Stimulated activated effector memory CD8-positive, alpha-beta T cell treated with anti-CD3 and anti-CD28 coated beads, Interleukin-12 subunit alpha, Interleukin-12 subunit beta, amount 100 ng/mL, for 72 hours (primary cell): Measurements from ENCODE around the gene TRIM56.
"Not testable (repeated sequence)": the region's sequence is repeated elsewhere in the genome, so short reads cannot be mapped to it uniquely, and the experiment has no call there.

Experiments used
- ATAC-seq: fragments of 150-1000 bp; cut with Tn5 transposase; 2 replicates; pipeline ENCODE4 v1.10.0; 2021
- DNase-seq, 2 donors: peaks; one replicate each; pipeline ENCODE4 v3.0.0; 2021 to 2022; ENCODE audit warnings: low spot score in 2 of 2
- H3K27ac Mint-ChIP-seq: one replicate; pipeline ENCODE4 v1.8.0; 2022; ENCODE audit warnings: mild to moderate bottlenecking, mixed read lengths
- H3K36me3 Mint-ChIP-seq: one replicate; pipeline ENCODE4 v1.8.0; 2022; ENCODE audit warnings: mild to moderate bottlenecking, mixed read lengths
- H3K4me1 Mint-ChIP-seq: one replicate; pipeline ENCODE4 v1.8.0; 2022; ENCODE audit warnings: mixed read lengths
- H3K4me3 Mint-ChIP-seq: one replicate; pipeline ENCODE4 v1.8.0; 2022; ENCODE audit warnings: mild to moderate bottlenecking, mixed read lengths
- H3K9me3 Mint-ChIP-seq: one replicate; pipeline ENCODE4 v1.8.0; 2022; ENCODE audit warnings: mixed read lengths

The TRIM56 gene

GRCh38 chr7:101116898-101117297 is 31.6 kb downstream of the TRIM56 start:
- Mint-ChIP-seq H3K9me3 (no peaks in the 10 kb centered on the region), H3K4me3 (no peak overlapping the region), H3K4me1 (peaks cover 2% of the 10 kb centered on the region), H3K27ac (no peak overlapping the region), H3K36me3 (no peaks in the 10 kb centered on the region)
- no peak for ATAC-seq
- DNase-seq, result no peak

- DNase-seq, result no peak
- no peak overlapping the region for H3K4me3 Mint-ChIP-seq
Observed at GRCh38 chr7:101118856-101119255, 33.6 kb downstream of the TRIM56 start.

DNA sequence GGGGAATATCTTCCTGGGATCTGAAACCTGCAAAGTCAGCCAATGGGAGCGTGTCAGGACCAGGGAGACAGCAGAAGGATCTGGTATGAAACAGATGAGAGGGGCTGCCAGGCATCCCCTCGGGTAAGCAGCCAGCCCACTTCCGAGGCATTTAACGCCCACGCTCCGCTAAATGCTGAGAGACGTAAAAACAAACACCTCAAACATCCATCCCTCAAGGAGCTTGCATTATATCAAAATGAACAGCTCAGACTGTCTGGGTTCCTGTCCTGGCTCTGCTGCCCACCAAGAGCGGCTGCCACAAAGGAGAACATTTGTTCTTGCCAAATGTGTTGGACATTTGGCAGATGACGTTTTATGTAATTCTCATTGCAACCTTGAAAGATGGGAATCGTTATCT is 34.6 kb downstream of the TRIM56 start:
- ATAC-seq (no peak), DNase-seq (no peak)
- H3K4me3 Mint-ChIP-seq, result no peak overlapping the region
- no peak overlapping the region for H3K27ac Mint-ChIP-seq
- no peaks in the 10 kb centered on the region for H3K36me3 Mint-ChIP-seq
- peaks cover 14% of the 10 kb centered on the region for H3K4me1 Mint-ChIP-seq
- H3K9me3 Mint-ChIP-seq, result no peaks in the 10 kb centered on the region

More at GRCh38 chr7:101118856-101119255, 33.6 kb downstream of the TRIM56 start:
- Mint-ChIP-seq H3K27ac (no peak overlapping the region), H3K36me3 (no peaks in the 10 kb centered on the region), H3K9me3 (no peaks in the 10 kb centered on the region), H3K4me1 (peaks cover 8% of the 10 kb centered on the region)
- no peak for ATAC-seq

- Mint-ChIP-seq H3K36me3 (no peaks in the 10 kb centered on the region), H3K4me1 (peaks cover 19% of the 10 kb centered on the region), H3K9me3 (no peaks in the 10 kb centered on the region), H3K4me3 (no peak overlapping the region), H3K27ac (no peak overlapping the region)
- DNase-seq (no peak), ATAC-seq (no peak)
Observed at GRCh38 chr7:101120315-101120714, 35.0 kb downstream of the TRIM56 start.

- DNase-seq, H3K36me3 Mint-ChIP-seq, ATAC-seq, H3K9me3 Mint-ChIP-seq: not testable (repeated sequence)
- Mint-ChIP-seq H3K4me1 (peaks cover 32% of the 10 kb centered on the region), H3K27ac (peak overlapping the region; percentile 85), H3K4me3 (peak overlapping the region; percentile 29)
Observed at GRCh38 chr7:101121631-101121990, 36.3 kb downstream of the TRIM56 start.

- H3K27ac Mint-ChIP-seq, result peak overlapping the region; percentile 85
- no peak for DNase-seq
- no peaks in the 10 kb centered on the region for H3K36me3 Mint-ChIP-seq
- no peaks in the 10 kb centered on the region for H3K9me3 Mint-ChIP-seq
- peak overlapping the region; percentile 29 for H3K4me3 Mint-ChIP-seq
- ATAC-seq, result no peak
- H3K4me1 Mint-ChIP-seq, result peaks cover 38% of the 10 kb centered on the region
Observed at GRCh38 chr7:101121991-101122932, 37.0 kb downstream of the TRIM56 start.

GRCh38 chr7:101122933-101123702 is 37.8 kb downstream of the TRIM56 start:
- no peaks in the 10 kb centered on the region for H3K9me3 Mint-ChIP-seq
- peaks cover 45% of the 10 kb centered on the region for H3K4me1 Mint-ChIP-seq
- no peak for DNase-seq
- H3K36me3 Mint-ChIP-seq, result no peaks in the 10 kb centered on the region
- no peak overlapping the region for H3K27ac Mint-ChIP-seq
- no peak overlapping the region for H3K4me3 Mint-ChIP-seq
- no peak for ATAC-seq

- ATAC-seq, result no peak
- no peaks in the 10 kb centered on the region for H3K9me3 Mint-ChIP-seq
- H3K36me3 Mint-ChIP-seq, result no peaks in the 10 kb centered on the region
- H3K4me3 Mint-ChIP-seq, result no peak overlapping the region
- H3K27ac Mint-ChIP-seq, result no peak overlapping the region
- H3K4me1 Mint-ChIP-seq, result peaks cover 49% of the 10 kb centered on the region
- DNase-seq, result no peak
Observed at GRCh38 chr7:101123703-101124068, 38.4 kb downstream of the TRIM56 start.

GRCh38 chr7:101124376-101125056 is 39.2 kb downstream of the TRIM56 start:
- no peak for DNase-seq
- H3K27ac Mint-ChIP-seq, result no peak overlapping the region
- H3K4me1 Mint-ChIP-seq, result peaks cover 49% of the 10 kb centered on the region

GRCh38 chr7:101125989-101126650 is 40.8 kb downstream of the TRIM56 start:
- H3K27ac Mint-ChIP-seq, result peak overlapping the region; percentile 46
- DNase-seq (no peak), ATAC-seq (peak; percentile 51)
- H3K9me3 Mint-ChIP-seq, result no peaks in the 10 kb centered on the region
- peaks cover 49% of the 10 kb centered on the region for H3K4me1 Mint-ChIP-seq
- peak overlapping the region; percentile 49 for H3K4me3 Mint-ChIP-seq
- peaks cover 4% of the 10 kb centered on the region for H3K36me3 Mint-ChIP-seq

More at GRCh38 chr7:101124376-101125056, 39.2 kb downstream of the TRIM56 start:
- ATAC-seq, result no peak
- Mint-ChIP-seq H3K36me3 (peaks cover under 1% of the 10 kb centered on the region), H3K4me3 (no peak overlapping the region), H3K9me3 (no peaks in the 10 kb centered on the region)

GRCh38 chr7:101126651-101127459 is 41.6 kb downstream of the TRIM56 start, which contains the start of gene SERPINE1:
Gene SERPINE1, plus strand, starts transcription at chr7:101127104. Its CDS starts 1,290 bp downstream, at chr7:101128394.
- Mint-ChIP-seq H3K27ac (peak within 1 kb of the TSS; percentile 46), H3K4me1 (peaks cover 48% of the 10 kb centered on the region), H3K4me3 (peak within 1 kb of the TSS; percentile 49), H3K36me3 (peaks cover 4% of the 10 kb centered on the region), H3K9me3 (no peaks in the 10 kb centered on the region)
- ATAC-seq (peak; percentile 87), DNase-seq (peak; percentile 18 to 65)

DNA sequence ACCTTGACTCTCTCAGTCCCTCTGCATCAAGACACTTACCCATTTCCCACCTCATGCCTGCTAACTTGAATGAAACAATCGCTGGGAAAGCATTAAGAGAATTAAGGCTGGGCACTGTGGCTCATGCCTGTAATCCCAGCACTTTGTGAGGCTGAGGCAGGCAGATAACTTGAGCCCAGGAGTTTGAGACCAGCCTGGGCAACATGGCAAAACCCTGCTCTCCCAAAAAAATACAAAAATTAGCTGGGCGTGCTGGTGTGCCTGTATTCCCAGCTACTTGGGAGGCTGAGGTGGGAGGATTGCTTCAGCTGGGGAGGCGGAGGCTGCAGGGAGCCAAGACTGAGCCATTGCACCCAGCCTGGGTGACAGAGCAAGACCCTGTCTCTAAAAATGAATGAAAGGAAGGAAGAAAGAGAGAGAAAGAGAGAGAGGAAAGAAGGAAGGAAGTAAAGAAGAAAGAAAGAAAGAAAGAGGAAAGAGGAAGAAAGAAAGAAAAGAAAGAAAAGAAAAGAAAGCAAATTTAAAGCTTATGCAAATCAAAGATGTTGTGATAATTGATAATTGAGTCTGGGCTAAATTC is 42.3 kb downstream of the TRIM56 start:
- ATAC-seq, result no peak
- H3K4me3 Mint-ChIP-seq, result peak overlapping the region; percentile 49
- peaks cover 4% of the 10 kb centered on the region for H3K36me3 Mint-ChIP-seq
- H3K4me1 Mint-ChIP-seq, result peaks cover 42% of the 10 kb centered on the region
- no peak for DNase-seq
- no peak overlapping the region for H3K27ac Mint-ChIP-seq
- H3K9me3 Mint-ChIP-seq, result no peaks in the 10 kb centered on the region

GRCh38 chr7:101128040-101128834 is 43.0 kb downstream of the TRIM56 start:
- Mint-ChIP-seq H3K27ac (no peak overlapping the region), H3K9me3 (no peaks in the 10 kb centered on the region), H3K4me3 (no peak overlapping the region)

More at GRCh38 chr7:101128040-101128834, 43.0 kb downstream of the TRIM56 start:
- DNase-seq (no peak), ATAC-seq (no peak)
- peaks cover 43% of the 10 kb centered on the region for H3K4me1 Mint-ChIP-seq
- peaks cover 4% of the 10 kb centered on the region for H3K36me3 Mint-ChIP-seq
